Stimulated activated CD8-positive, alpha-beta memory T cell treated with anti-CD3 and anti-CD28 coated beads, Interleukin-15, amount 100 ng/mL, for 4 hours (primary cell): ENCODE measurements around the gene CSNK1A1L.

Experiments
- DNase-seq, 2 donors: peaks; one replicate each; pipeline ENCODE4 v3.0.0-alpha.2; 2020; ENCODE audit warnings: low read depth in 2 of 2

CSNK1A1L gene

GRCh38 chr13:37106642-37107041, 1.2 kb upstream of the CSNK1A1L start:
- DNase-seq: no peak

GRCh38 chr13:37102896-37103295, 2.6 kb downstream of the CSNK1A1L start:
- DNase-seq: no peak

DNA sequence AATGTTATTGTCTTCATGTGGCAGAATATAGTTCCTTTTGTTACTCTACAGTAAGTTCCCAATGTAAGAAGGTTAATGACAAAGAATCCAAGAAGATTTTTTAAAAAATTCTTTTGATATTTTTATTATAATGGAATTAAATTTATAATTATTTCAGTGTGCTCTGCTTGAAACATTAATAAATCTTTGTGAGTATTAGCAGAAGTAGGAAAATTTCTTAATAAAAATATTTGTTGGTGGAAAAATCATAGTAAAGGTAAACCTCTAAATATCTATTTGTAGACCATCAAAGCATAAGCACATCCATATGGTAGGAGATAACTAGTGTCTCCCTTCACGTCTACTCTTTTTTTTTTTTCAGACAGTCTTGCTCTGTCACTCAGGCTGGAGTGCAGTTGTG, 4.3 kb downstream of the CSNK1A1L start:
- no peak for DNase-seq

GRCh38 chr13:37100731-37101130, 4.7 kb downstream of the CSNK1A1L start:
- DNase-seq: no peak

- no peak for DNase-seq
Observed at GRCh38 chr13:37097076-37097475, 8.4 kb downstream of the CSNK1A1L start.

DNA sequence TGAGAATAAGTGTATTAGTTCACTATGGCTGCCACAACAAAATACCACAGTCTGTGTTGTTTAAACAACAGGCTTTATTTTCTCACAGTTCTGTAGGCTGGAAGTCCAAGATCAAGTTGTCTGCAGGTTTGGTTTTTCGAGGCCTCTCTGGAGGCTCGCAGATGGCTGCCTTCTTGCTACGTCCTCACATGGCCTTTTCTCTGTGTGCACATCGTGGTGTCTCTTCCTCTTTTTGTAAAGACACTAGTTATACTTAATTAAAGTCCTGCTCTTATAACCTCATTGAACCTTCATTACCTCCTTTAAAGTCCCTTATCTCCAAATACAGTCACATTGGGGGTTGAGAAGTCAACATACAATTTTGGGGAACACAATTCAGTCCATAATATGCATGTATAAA, 10.6 kb downstream of the CSNK1A1L start:
- no peak for DNase-seq

DNA sequence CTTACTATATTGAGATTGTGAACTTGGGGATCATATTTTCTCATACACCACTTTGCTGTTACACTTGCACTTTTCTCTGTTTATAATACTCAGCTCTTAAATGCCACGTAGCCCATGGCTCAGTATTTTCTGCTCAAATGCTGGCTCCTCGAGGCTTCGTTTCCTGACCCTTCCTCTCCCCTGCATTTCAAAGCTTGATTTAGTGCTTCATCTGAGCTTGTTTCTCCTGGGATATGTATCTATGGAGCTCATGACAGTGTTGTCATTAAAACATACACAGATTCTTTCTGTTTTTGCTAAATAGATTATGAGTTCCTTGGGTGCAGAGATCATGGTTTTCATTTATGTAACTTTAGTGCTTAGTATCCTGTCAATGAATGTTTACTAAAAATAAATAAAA, 11.4 kb downstream of the CSNK1A1L start:
- no peak for DNase-seq

DNA sequence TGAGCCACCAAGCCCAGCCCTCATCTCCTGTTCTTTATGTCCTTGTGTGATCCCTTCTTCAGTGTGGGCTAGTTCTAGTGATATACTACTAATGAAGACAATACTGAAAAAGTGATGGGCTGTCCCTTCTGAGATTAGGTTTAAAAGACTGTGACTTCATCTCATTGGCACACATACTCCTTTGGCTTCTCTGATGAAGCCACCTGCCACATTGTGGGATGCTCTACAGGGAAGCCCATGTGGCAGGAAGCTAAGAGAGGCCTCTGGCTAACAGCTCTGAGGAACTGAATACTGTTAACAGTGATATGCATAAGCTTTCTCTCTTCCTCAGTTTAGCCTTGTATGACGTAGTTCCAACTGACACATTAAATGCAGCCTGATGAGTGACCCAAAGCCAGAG, 13.6 kb downstream of the CSNK1A1L start:
- DNase-seq: no peak

- no peak for DNase-seq
Observed at GRCh38 chr13:37090912-37091311, 14.6 kb downstream of the CSNK1A1L start.

DNA sequence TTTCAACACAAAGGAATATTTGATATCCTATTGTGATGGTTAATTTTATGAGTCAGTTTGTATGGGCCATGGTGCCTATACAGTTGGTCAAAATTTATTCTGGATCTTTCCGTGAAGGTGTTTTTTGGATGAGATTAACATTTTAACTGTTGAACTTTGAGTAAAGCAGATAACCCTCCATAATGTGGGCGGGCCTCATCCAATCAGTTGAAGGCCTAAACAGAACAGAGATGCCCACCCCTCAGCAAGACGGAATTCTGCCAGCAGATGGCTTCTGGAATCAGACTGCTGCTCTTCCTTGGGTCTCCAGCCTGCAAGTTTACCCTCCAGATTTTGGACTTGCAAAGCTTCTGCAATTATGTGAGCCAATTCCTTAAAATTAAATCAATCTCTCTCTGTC, 16.0 kb downstream of the CSNK1A1L start:
- DNase-seq: no peak

- no peak for DNase-seq
Observed at GRCh38 chr13:37087486-37087885, 18.0 kb downstream of the CSNK1A1L start.

- no peak for DNase-seq
Observed at GRCh38 chr13:37085606-37086005, 19.9 kb downstream of the CSNK1A1L start.

- no peak for DNase-seq
Observed at GRCh38 chr13:37076818-37077217, 28.6 kb downstream of the CSNK1A1L start.

DNA sequence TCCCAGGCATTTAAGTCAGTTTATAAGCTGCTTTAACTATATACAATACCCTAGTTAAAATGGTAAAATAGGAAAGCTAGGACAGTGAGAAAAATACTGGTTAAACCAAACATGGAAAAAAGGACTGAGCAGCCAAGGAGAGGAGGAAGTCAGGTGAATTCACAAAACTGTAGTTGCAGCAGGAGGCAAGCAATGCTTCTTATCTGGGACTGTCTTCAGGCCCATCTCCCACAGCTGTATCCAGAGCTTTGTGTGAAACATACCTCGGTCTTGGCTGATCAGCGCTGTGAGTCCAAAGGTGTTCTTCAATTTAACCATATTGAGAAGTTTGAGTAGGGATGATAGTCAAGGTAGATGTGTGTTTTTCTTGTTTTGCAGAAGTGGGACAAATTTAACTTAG, 30.3 kb downstream of the CSNK1A1L start:
- DNase-seq: no peak

DNA sequence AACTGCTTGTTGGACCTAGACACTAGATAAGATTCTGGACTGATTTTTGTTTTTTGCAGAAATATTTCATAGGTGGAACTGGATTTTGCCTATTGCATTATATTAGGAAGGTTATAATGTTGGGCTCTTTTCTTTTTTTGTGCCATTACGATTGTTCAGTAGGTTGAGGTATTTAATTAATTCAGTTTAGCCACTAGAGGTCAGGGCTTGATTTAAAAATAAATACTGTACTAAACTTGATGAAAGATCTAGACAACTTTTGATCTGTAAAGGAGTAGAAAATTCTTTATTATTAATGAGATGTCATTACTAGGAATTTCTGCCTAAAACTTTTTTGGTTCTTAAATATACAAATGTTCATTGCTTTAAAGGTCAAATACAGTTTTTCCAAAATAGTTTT, 30.8 kb downstream of the CSNK1A1L start:
- no peak for DNase-seq

DNA sequence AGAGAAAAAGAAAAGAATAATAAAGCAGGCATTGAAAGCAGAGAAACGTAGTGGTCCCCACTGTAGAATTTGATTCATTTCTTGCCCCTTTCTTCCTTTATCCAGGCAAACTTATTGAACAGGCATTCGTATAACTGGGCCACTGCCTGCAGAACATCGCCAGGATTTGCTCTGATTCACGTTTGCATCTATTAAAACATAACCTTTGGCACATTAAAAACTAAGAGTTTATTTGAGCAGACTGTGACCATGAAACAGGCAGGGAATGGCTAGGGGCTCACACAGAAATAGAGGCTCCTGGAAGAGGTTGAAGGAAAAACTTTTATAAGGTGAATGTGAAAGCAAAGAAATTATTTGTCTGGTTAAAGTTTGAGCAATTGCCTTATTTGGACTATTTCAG, 33.4 kb downstream of the CSNK1A1L start:
- no peak for DNase-seq

- DNase-seq: no peak
Observed at GRCh38 chr13:37070956-37071355, 34.5 kb downstream of the CSNK1A1L start.

DNA sequence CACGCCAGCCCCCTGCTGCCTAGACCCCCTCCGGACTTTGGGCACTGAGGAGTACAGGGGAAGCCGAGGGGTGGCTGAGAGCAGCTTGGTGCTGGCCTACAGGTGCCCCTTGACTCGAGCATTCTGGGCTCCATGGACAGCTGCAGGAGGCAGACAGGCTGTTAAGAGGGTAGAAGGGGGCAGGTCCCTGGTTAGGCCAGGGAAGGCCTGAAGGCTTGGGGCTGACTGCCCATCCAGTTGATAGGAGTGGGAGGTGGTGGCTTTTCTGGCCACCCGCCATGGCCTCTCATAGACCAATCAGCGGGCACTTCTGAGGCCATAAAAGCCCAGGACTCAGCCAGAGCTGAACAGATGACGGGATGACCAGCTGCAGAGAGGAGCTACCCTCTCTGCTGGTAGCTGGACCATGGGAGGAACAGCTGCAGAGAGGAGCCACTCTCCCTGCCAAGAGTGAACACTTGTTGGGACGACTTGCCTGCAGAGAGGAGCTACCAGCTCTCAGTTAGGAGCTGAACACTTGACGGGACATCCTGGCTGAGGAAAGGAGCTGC, 35.2 kb downstream of the CSNK1A1L start:
- DNase-seq: no peak

DNA sequence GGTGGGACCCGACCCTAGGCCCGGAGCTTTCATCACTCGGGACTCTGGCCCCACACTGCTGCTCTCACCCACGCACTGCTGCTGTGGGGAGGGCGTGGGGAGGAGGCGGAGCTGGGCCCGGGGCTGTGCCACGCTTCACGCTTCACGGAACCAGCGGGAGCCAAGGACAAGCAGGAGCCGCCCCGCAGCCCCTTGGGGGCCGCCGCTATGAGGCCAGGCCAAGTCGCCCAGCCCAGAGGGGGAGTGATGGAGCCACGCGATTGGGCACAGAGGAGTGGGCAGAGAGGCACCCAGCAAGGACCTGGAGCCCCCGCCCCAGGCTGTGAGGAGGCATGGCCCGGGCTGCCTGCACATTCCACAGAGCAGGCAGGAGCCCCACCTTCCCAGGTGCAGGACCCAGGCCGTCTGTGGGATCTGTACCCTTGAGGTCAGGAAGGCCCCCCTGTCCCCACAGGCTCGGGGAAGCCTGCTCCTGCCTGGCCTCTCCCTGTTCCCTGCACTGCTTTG, 35.8 kb downstream of the CSNK1A1L start:
- DNase-seq: no peak

GRCh38 chr13:37068962-37069361, 36.5 kb downstream of the CSNK1A1L start:
- DNase-seq: no peak

GRCh38 chr13:37067874-37068273, 37.6 kb downstream of the CSNK1A1L start:
- DNase-seq: no peak

DNA sequence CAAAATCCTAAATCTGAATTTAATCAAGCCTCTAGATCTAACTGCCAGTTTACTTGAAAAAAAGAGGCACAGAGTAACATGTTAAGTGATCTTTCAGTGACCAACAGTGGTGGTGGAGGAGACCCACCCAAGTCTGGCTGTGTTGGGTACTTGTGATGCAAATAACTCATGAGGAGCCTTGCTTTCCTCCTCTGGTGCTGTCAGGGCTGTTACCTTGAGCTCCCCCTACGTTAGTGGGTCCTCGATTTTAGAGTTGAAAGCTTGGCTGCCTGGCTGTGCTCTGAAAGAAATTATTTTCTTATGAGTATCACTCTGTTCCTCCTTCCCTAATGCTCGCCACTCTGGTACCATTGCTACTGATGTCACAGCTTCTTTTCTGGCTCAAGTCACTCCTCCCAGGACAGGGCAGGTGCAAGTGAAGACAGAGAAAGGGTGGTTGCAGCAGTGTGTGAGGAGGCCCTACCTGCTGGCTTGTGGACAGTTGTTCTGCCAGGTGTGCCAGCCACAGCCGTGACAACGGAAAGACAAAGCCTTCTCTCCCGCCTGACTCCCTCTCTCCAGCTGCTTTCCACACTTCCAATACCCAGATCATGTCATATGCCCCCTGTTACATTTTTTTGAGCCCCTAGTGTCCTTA, 39.5 kb downstream of the CSNK1A1L start:
- DNase-seq: no peak

DNA sequence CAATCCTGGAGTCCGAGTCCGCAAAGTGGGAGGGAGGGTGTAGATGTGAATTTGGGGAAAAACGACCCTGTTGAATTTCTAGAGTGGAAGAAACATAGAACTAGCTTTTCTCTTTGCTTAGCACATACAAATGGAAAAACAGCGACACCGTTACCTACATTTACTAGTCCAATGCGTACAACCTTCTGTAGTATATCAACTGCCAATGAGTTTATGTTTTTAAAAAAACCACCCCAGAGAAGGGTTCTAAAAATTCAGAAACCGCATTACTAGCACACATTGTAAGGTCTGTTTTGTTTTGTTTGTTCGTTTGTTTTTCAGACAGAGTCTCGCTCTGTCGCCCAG, 45.6 kb downstream of the CSNK1A1L start:
- DNase-seq: no peak
